Ectodermal cell (in vitro differentiated cells): ENCODE data around the gene LRCH4.
"Not testable (repeated sequence)": the region's sequence is repeated elsewhere in the genome, so short reads cannot be mapped to it uniquely, and the experiment has no call there.

Experiments
- H3K27ac ChIP-seq: 2 replicates; pipeline ENCODE4 v1.7.0; 2013; ENCODE audit warnings: mild to moderate bottlenecking, low read depth, low read length; ENCODE audit not compliant: insufficient read depth, poor library complexity, severe bottlenecking
- H3K27me3 ChIP-seq: 2 replicates; pipeline ENCODE4 v1.7.0; 2013; ENCODE audit warnings: mild to moderate bottlenecking, low read length; ENCODE audit not compliant: insufficient read depth, control insufficient read depth, poor library complexity, severe bottlenecking
- H3K36me3 ChIP-seq: one replicate; pipeline ENCODE4 v1.7.0; 2013; ENCODE audit warnings: low read length; ENCODE audit not compliant: control insufficient read depth, insufficient read depth
- H3K4me1 ChIP-seq: one replicate; pipeline ENCODE4 v1.7.0; 2013; ENCODE audit warnings: low read length; ENCODE audit not compliant: control insufficient read depth, insufficient read depth
- H3K4me3 ChIP-seq: 2 replicates; pipeline ENCODE4 v1.7.0; 2013; ENCODE audit warnings: low read depth, low read length, control low read depth; ENCODE audit not compliant: insufficient read depth
- H3K9me3 ChIP-seq: 2 replicates; pipeline ENCODE4 v1.7.0; 2013; ENCODE audit warnings: mild to moderate bottlenecking, low read length, moderate library complexity; ENCODE audit not compliant: control insufficient read depth
- WGBS, 2 experiments: methylation state at CpG; one replicate each; pipeline ENCODE4 v1.1.7; 2013; ENCODE audit warnings: missing lambda C conversion rate in 2 of 2; 5-methylcytosine and 5-hydroxymethylcytosine counted together

Gene LRCH4

DNA sequence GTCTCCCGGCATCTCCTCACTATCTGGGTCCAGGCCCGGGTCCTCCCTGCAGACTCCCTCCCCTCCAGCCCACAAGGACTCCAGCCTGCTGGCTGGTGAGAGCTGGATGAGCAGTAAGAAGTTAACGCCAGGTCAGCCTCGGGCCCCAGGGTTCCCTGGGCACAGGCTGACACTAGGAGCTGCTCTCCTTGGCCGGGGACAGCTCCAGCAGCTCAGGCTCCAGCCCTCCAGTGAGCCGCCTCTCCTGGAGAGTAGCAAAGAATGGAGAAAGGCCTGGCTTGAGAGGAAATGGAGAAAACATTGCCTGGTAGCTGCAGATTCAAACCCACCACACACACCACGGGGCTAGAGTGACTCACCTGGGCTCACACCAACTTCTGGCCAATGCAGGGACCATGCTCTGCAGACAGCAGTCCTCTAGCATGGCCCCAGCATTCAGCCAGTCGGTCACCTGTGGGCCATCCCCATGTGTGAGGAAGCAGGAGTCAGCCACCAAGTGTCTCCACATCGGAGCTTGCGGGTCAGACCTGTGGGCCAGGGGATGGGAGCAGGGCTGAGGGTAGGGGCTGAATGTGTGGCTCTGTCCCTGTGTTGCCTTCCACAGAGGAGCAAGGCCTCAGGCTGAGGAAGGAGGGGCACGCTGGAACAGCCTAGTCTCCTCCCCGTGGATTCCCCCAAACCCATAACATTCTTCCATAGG is 18.7 kb downstream of the LRCH4 start:
- Histone ChIP-seq H3K27ac (no peak overlapping the region), H3K4me3 (no peak overlapping the region), H3K27me3 (peaks cover 18% of the 10 kb centered on the region), H3K36me3 (no peaks in the 10 kb centered on the region), H3K4me1 (peaks cover 34% of the 10 kb centered on the region), H3K9me3 (no peaks in the 10 kb centered on the region)
- WGBS, 2 experiments = 82 to 84% methylated on average over 12 of the region's 12 CpGs

DNA sequence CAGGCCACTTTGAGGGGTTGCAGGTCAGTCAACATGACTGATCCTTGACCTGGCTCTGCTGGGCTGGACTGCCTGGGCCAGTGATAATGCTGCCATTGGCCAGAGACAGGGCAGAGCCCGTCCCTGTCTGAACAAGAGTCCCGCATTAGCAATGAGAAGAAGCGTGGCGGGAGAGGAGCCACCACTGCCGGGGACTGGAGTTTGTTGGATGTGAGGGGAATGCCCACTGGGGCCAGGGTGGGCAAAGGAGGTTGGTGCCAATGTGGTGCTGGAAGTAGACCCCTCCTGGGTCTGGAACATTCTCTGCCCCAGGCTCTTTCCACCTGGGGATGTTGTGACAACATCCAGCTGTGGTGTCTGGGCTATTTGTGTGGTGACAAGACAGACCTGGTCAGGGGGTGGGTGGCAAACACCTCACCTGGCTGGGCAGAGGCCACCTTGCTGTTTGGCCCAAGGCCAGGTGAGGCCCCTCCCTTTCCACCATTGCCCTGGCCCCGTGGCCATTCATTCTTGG is 19.9 kb downstream of the LRCH4 start:
- 93 to 95% methylated on average over 6 of the region's 6 CpGs for WGBS, 2 experiments
- Histone ChIP-seq H3K4me3 (no peak overlapping the region), H3K4me1 (peaks cover 23% of the 10 kb centered on the region), H3K36me3 (no peaks in the 10 kb centered on the region), H3K9me3 (no peaks in the 10 kb centered on the region), H3K27ac (no peak overlapping the region), H3K27me3 (peaks cover 13% of the 10 kb centered on the region)

DNA sequence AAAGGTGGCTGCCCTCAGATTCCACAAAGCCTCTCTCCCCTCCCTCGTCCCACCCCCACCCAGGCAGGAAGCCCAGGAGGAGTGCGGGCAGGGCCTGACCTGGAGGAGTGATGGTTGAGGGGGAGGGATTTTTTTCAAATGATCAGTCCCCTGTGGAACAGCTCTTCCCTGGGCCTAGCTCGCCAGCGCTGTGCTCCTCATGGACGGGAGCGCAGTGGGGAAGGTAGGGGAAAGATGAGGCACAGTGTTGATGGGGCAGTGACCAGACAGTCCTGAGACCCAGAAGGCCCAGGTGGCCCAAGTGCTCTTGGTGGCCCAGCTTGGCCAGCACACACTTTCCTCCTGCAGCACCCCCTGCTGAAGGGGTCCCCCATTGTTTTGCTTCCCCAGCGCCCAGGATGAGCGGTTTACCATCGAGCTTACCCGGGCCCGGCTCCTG is 20.8 kb downstream of the LRCH4 start:
- H3K27ac ChIP-seq = no peak overlapping the region
- 92 to 93% methylated on average over 8 to 9 of the region's 11 CpGs for WGBS, 2 experiments

DNA sequence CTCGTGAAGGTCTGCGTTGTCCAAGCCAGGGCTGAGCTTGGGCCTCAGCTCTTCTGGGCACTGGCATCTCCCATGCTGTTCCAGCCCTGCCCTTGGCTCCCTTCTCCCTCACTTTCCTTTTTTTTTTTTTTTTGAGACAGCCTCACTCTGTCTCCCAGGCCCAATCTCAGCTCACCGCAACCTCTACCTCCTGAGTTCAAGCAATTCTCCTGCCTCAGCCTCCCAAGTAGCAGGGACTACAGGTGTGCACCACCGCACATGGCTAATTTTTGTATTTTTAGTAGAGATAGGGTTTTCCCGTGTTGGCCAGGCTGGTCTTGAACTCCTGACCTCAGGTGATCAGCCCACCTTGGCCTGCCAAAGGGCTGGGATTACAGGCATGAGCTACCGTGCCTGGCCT is 21.5 kb downstream of the LRCH4 start:
- H3K27ac ChIP-seq, H3K4me3 ChIP-seq, H3K4me1 ChIP-seq, H3K27me3 ChIP-seq, H3K36me3 ChIP-seq, H3K9me3 ChIP-seq: not testable (repeated sequence)
- WGBS, 2 experiments = 85 to 93% methylated on average over 6 of the region's 6 CpGs

More for the DNA sequence above, 20.8 kb downstream of the LRCH4 start:
- Histone ChIP-seq H3K9me3 (no peaks in the 10 kb centered on the region), H3K4me3 (no peak overlapping the region), H3K27me3 (peaks cover 5% of the 10 kb centered on the region), H3K4me1 (peaks cover 15% of the 10 kb centered on the region), H3K36me3 (no peaks in the 10 kb centered on the region)

DNA sequence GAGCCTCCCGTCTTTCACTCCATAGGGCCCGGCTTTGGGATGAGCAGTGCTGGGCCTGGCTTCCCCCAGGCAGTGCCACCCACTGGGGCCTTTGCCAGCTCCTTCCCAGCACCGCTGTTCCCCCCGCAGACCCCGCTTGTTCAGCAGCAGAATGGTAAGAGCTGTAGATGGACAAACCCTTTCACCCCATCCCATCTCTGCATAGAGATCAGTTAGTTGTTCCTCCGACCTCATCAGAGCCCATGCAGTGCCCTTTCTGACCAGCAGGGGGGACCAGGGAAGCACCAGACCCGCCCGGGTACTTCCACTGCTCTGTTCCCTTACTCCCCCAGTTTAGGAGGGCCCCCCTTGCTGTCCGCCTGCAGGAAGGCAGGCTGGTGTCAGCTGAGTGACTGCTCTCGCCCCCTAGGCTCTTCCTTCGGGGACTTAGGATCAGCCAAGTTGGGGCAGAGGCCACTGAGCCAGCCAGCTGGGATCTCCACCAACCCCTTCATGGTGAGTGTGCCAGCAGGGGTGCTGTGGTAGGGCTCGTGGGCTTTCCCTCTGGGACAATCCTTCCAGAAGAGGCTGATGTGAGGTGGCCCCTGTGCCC is 22.0 kb downstream of the LRCH4 start:
- Histone ChIP-seq H3K27ac (no peak overlapping the region), H3K4me3 (no peak overlapping the region), H3K9me3 (no peaks in the 10 kb centered on the region), H3K27me3 (no peaks in the 10 kb centered on the region), H3K4me1 (peaks cover 2% of the 10 kb centered on the region), H3K36me3 (no peaks in the 10 kb centered on the region)
- 44 to 48% methylated on average over 12 of the region's 12 CpGs for WGBS, 2 experiments

- H3K27me3 ChIP-seq = no peaks in the 10 kb centered on the region
- 93 to 95% methylated on average over 8 of the region's 8 CpGs for WGBS, 2 experiments
- H3K4me1 ChIP-seq = no peaks in the 10 kb centered on the region
- H3K36me3 ChIP-seq = no peaks in the 10 kb centered on the region
- H3K4me3 ChIP-seq = no peak overlapping the region
- no peaks in the 10 kb centered on the region for H3K9me3 ChIP-seq
- no peak overlapping the region for H3K27ac ChIP-seq
Observed at GRCh38 chr7:100563100-100563564, 22.8 kb downstream of the LRCH4 start.

DNA sequence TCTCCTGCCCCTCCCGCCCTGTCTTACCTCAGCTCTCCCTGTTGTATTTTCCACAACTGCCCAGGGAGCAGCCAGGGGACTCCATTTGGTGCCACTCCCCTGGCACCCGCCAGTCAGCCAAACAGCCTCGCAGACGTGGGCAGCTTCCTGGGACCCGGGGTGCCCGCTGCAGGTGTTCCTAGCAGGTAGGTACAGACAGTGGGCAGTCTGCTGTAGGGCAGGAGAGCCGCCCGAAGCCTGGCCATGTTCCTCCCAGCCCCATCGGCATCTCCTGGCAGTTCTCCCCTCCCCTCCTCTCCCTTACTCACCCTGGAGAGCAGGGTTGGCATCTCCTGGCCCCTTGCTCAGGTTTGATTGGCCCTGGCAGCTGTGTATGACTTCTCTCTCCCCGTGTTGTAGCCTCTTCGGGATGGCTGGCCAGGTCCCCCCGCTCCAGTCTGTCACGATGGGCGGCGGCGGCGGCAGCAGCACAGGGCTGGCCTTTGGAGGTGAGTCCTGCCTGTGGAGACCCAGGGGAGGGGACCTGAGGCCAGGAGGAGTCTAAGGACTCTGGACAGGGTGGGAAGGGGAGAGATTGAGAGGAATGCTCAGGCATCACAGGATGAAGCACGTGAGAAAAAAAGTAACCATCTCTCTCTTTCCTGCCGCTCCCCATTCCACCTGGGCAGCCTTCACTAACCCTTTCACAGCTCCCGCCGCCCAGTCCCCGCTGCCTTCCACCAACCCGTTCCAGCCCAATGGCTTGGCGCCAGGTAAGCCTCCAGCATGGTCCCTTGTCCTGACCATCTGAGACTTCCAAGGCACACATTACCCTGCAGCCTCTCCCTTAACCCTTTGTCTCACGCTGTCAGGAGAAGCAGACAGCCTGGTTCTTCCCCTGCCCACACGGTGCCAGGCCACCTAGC is 23.5 kb downstream of the LRCH4 start:
- Histone ChIP-seq H3K9me3 (no peaks in the 10 kb centered on the region), H3K4me1 (no peaks in the 10 kb centered on the region), H3K27ac (no peak overlapping the region), H3K4me3 (no peak overlapping the region), H3K36me3 (no peaks in the 10 kb centered on the region), H3K27me3 (no peaks in the 10 kb centered on the region)
- 93 to 94% methylated on average over 26 of the region's 26 CpGs for WGBS, 2 experiments

GRCh38 chr7:100561491-100562194 is 24.3 kb downstream of the LRCH4 start:
- H3K4me3 ChIP-seq = no peak overlapping the region
- no peaks in the 10 kb centered on the region for H3K36me3 ChIP-seq
- H3K4me1 ChIP-seq = no peaks in the 10 kb centered on the region
- 93 to 95% methylated on average over 12 of the region's 12 CpGs for WGBS, 2 experiments
- no peaks in the 10 kb centered on the region for H3K9me3 ChIP-seq
- H3K27me3 ChIP-seq = no peaks in the 10 kb centered on the region
- H3K27ac ChIP-seq = no peak overlapping the region

GRCh38 chr7:100559127-100559526 is 26.8 kb downstream of the LRCH4 start:
- Histone ChIP-seq H3K27ac (no peak overlapping the region), H3K4me3 (no peak overlapping the region), H3K27me3 (no peaks in the 10 kb centered on the region), H3K4me1 (no peaks in the 10 kb centered on the region), H3K36me3 (peaks cover 4% of the 10 kb centered on the region), H3K9me3 (no peaks in the 10 kb centered on the region)
- 97 to 99% methylated on average over 4 of the region's 4 CpGs for WGBS, 2 experiments
